HepG2 (cell line): Measurements from ENCODE around the gene LCLAT1.

Experiments
- MYC ChIP-seq: sonication (generic); formaldehyde crosslinking; IDR thresholded peaks from 2 replicates; pipeline ENCODE4 v1.9.0; 2021; ENCODE audit warnings: missing genetic modification reagents, borderline replicate concordance
- TCF12 ChIP-seq, 2 experiments: fragments of 450-650 bp in 1 of 2; sonication (generic) in 1 of 2; formaldehyde crosslinking in 1 of 2; IDR thresholded peaks; 2 replicates each; pipeline versions ENCODE4 v1.6.1 to v1.8.0; 2017 to 2022; ENCODE audit warnings: antibody characterized with exemption in 1 of 2, mild to moderate bottlenecking in 1 of 2, missing genetic modification reagents in 1 of 2, moderate library complexity in 1 of 2
- USF2 ChIP-seq, 2 experiments: sonication (generic) in 1 of 2; formaldehyde crosslinking in 1 of 2; IDR thresholded peaks; 2 replicates each; pipeline versions ENCODE4 v1.5.1 to v1.6.1; 2011 to 2020; ENCODE audit warnings: borderline replicate concordance in 1 of 2, low read depth in 1 of 2, low read length in 1 of 2, mild to moderate bottlenecking in 1 of 2, missing genetic modification reagents in 1 of 2, moderate library complexity in 1 of 2

GRCh38 chr2:30691948-30692828, 245.1 kb downstream of the LCLAT1 start:
- TF ChIP-seq TCF12 (IDR thresholded peaks at IDR 0.05) = no peak
- no peak for TF ChIP-seq TCF12 (CRISPR knock-in tag; IDR thresholded peaks at IDR 0.05)
- TF ChIP-seq USF2 (IDR thresholded peaks at IDR 0.05; ENCODE audit: low read depth, low read length) = no peak
- no peak for TF ChIP-seq USF2 (CRISPR knock-in tag; IDR thresholded peaks at IDR 0.05; ENCODE audit: borderline replicate concordance)
- no peak for TF ChIP-seq MYC (CRISPR knock-in tag)
